ENCODE data around the gene RAD51B. TPM values are rescaled to one million over a fixed set of nuclear protein-coding genes. Genes with fewer than 3 reads are reported as not detected.

The RAD51B gene
- total RNA-seq, 6 donors from 2014 or later: 10.6 to 63.9 (median 18.4) TPM

DNA sequence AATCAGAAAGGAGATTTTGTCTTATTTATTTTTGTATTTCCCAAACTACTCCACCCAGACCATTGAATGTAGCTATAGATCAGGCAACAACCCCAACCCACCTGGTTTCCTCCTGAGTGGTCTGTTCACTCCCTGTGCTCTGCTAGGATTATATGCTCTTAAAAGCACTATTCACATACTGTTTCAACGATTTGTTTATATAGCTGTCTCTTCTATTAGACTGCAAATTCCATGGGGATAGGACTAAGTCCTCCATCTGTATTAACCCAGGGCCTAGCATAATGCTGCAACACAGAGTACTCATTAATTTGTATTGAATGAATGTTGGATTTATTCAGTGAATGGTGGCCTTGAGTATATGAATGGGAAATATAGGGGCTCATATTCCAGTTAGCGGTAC, 307.6 kb downstream of the RAD51B start:
- ATAC-seq (ENCODE audit: low FRiP score in 2 of 2) (no peak), DNase-seq (no peak)
- no peak for TF ChIP-seq POLR2A (IDR thresholded peaks at IDR 0.05)
- no peak for TF ChIP-seq CTCF (IDR thresholded peaks at IDR 0.05)
- no peak for TF ChIP-seq POLR2AphosphoS5 (IDR thresholded peaks at IDR 0.05)
- no peak for TF ChIP-seq EP300 (IDR thresholded peaks at IDR 0.05)
- WGBS, 2 donors: 63 to 64% methylated on average over 2 of the region's 2 CpGs
- Histone ChIP-seq H3K4me1 (peaks cover 0 to 9% (median 5%) of the 10 kb centered on the region in 4 donors), H3K4me3 (no peak overlapping the region), H3K27me3 (no peaks in the 10 kb centered on the region), H3K36me3 (no peaks in the 10 kb centered on the region), H3K27ac (no peak overlapping the region), H3K9me3 (no peaks in the 10 kb centered on the region)

- TF ChIP-seq CTCF (IDR thresholded peaks at IDR 0.05) (no peak), EP300 (IDR thresholded peaks at IDR 0.05) (no peak), POLR2A (IDR thresholded peaks at IDR 0.05) (no peak)
- no peak overlapping the region for H3K4me3 ChIP-seq
- ATAC-seq (ENCODE audit: low FRiP score in 2 of 2) (peak in 1 of 2 donors; percentile 8), DNase-seq (no peak)
- H3K27me3 ChIP-seq: no peaks in the 10 kb centered on the region
- H3K27ac ChIP-seq: no peak overlapping the region
- H3K4me1 ChIP-seq: peaks cover 0 to 8% (median 0%) of the 10 kb centered on the region in 4 donors
- no peaks in the 10 kb centered on the region for H3K9me3 ChIP-seq
- no peaks in the 10 kb centered on the region for H3K36me3 ChIP-seq
These were observed 312.3 kb downstream of the RAD51B start for GRCh38 chr14:68131907-68132306.

DNA sequence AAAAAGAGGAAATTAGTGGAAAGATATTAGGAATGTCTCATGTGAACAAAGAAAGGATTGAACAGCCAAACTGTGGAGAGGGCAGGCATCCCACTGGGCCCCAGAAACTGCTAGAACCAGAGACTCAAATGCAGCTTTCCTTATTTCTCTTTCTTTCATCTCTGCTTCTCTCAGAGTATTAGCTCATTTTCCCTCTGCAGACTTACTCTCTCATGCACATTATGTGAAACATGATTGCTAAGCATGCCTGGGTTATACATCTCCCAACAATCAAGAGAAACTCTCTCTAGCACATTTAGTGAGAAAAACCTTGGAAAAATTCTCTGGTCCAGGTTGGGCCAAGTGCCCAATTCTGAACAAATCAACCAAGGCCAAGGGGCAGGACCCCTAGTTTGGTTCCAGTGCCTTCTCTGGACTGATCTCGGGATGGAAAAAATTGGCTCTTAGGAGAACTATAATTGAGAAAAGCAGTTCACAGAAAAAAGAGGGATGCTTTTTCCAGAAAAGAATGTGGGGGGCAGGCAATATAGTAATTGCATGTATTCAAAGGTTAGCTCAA, 313.1 kb downstream of the RAD51B start:
- ATAC-seq (ENCODE audit: low FRiP score in 2 of 2) (no peak), DNase-seq (no peak)
- no peak overlapping the region for H3K4me3 ChIP-seq
- no peaks in the 10 kb centered on the region for H3K36me3 ChIP-seq
- H3K4me1 ChIP-seq: peaks cover 0 to 14% (median 0%) of the 10 kb centered on the region in 4 donors
- H3K9me3 ChIP-seq: no peaks in the 10 kb centered on the region
- WGBS, 2 donors: 86 to 90% methylated on average over 1 of the region's 1 CpG
- no peak overlapping the region for H3K27ac ChIP-seq
- H3K27me3 ChIP-seq: no peaks in the 10 kb centered on the region
- TF ChIP-seq EP300 (IDR thresholded peaks at IDR 0.05): no peak
- TF ChIP-seq POLR2AphosphoS5 (IDR thresholded peaks at IDR 0.05): no peak
- TF ChIP-seq CTCF (IDR thresholded peaks at IDR 0.05): no peak
- TF ChIP-seq POLR2A (IDR thresholded peaks at IDR 0.05): no peak

DNA sequence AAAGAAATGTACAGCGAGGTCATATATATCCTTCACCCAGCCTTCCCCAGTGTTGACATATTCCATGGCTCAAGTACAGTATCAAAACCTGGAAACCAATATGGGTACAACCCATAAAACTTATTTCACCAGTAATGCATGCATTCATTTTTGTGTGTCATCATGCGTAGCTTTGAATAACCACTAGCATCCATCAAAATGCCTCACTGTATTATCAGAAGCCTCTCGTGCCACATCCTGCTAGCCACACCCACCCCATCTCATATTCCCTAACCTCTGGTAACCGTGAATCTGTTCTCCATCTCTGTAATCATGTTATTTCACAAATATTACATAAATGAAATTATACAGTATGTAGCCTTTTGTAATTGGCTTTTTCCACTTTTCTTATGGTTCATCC, 314.3 kb downstream of the RAD51B start:
- 81 to 88% methylated on average over 4 of the region's 4 CpGs for WGBS, 2 donors
- DNase-seq (no peak), ATAC-seq (ENCODE audit: low FRiP score in 2 of 2) (no peak)
- Histone ChIP-seq H3K9me3 (no peaks in the 10 kb centered on the region), H3K4me3 (no peak overlapping the region), H3K27me3 (no peaks in the 10 kb centered on the region), H3K36me3 (no peaks in the 10 kb centered on the region), H3K27ac (no peak overlapping the region), H3K4me1 (peaks cover 0 to 15% (median 0%) of the 10 kb centered on the region in 4 donors)
- TF ChIP-seq POLR2AphosphoS5 (IDR thresholded peaks at IDR 0.05) (no peak), CTCF (IDR thresholded peaks at IDR 0.05) (no peak), EP300 (IDR thresholded peaks at IDR 0.05) (no peak), POLR2A (IDR thresholded peaks at IDR 0.05) (no peak)

- Histone ChIP-seq H3K9me3 (no peaks in the 10 kb centered on the region), H3K4me1 (peaks cover 6 to 24% (median 7%) of the 10 kb centered on the region in 4 donors), H3K4me3 (no peak overlapping the region), H3K36me3 (no peaks in the 10 kb centered on the region), H3K27me3 (no peaks in the 10 kb centered on the region), H3K27ac (no peak overlapping the region)
- 67 to 70% methylated on average over 3 of the region's 3 CpGs for WGBS, 2 donors
- DNase-seq: no peak
- no peak for ATAC-seq (ENCODE audit: low FRiP score in 2 of 2)
- TF ChIP-seq EP300 (IDR thresholded peaks at IDR 0.05) (no peak), CTCF (IDR thresholded peaks at IDR 0.05) (no peak), POLR2A (IDR thresholded peaks at IDR 0.05) (no peak), POLR2AphosphoS5 (IDR thresholded peaks at IDR 0.05) (no peak)
These were observed 315.4 kb downstream of the RAD51B start for GRCh38 chr14:68135028-68135427.

Measured in upper lobe of left lung (tissue), 6 donors.